GM18951 (cell line): ENCODE measurements around the gene MRPL43.

ENCODE experiments used
- POLR2A ChIP-seq: IDR thresholded peaks from 4 replicates; pipeline ENCODE4 v1.6.1; 2011; ENCODE audit warnings: mild to moderate bottlenecking; ENCODE audit not compliant: insufficient read length, insufficient read depth; ENCODE audit errors: extremely low read depth
- in situ Hi-C: fragments of 300-500 bp; cut with MboI; formaldehyde crosslinking; loops from one replicate; pipeline ENCODE4 v1.12.0; 2022; ENCODE audit warnings: low sequenced_read_pairs, mixed read lengths, inconsistent platforms; ENCODE audit not compliant: unreplicated experiment

The MRPL43 gene

DNA sequence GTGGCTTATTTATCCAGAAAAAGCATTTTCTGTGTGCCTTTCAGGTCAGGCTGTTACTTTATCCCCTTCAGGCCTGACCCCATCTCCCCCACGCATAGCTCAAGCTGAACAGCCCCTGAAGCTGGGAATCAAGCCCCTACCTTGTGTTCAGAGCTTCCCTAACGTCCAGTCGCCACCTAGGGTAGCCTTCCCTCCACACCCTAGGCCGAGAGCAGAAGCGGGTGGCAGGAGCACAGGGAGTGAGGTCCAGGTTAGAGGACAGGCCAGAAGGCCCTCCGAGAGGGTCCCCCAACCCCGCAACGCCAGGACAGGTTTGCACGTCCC, 18.5 kb downstream of the MRPL43 start:
- TF ChIP-seq POLR2A: no peak
- in situ Hi-C loops: no loop called here

DNA sequence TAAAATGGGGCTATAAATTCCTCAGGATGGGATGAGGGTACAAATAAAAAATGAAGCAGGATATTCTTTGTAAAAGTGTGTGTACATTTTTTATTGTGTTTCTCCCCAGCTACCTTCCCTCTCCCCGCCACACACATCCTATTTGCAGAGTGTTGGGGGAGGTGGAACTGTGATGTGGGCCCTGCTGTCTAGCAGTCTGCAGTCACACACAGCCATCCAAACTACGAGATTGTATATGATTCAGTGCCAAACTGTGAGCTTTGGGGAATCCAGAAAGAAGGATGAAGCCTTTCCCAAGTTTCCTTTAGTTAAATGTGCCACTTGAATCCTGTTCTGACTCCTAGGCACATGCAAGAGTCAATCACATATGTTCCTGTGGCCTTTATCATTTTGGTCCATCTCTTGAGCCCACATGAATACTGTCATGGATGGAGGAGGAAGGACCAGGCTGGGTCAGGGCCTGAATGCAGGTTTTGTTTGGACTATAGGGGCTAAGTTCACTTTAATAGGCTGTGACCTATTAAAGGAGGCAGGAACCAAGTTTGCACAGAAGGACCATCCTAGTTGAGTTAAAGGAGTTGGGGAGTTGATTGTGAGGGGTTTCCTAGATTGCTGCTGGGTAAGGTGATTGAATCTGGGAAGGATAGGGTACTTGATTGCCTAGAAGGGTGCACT, 19.1 kb downstream of the MRPL43 start:
- in situ Hi-C loops: no loop called here
- TF ChIP-seq POLR2A: no peak

DNA sequence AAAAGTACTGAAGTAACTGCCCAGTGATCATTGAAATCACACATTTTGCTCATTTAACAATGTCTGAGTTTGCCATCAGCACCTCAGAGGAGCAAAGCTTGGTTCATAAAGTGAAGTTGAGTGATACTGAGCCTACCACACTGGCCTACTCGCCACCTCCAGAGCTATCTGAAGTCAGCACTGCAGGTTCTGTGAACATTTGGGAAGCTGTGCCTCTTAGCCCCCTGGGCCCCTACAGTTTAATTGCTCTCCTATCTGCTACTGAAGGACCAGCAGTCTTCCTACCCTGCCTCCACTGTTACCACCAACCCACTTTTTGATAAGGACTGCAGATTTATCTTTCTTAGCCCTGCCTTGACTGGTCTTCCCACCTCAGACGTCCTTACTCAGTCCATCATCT, 20.0 kb downstream of the MRPL43 start:
- in situ Hi-C loops: no loop called here
- TF ChIP-seq POLR2A: no peak

DNA sequence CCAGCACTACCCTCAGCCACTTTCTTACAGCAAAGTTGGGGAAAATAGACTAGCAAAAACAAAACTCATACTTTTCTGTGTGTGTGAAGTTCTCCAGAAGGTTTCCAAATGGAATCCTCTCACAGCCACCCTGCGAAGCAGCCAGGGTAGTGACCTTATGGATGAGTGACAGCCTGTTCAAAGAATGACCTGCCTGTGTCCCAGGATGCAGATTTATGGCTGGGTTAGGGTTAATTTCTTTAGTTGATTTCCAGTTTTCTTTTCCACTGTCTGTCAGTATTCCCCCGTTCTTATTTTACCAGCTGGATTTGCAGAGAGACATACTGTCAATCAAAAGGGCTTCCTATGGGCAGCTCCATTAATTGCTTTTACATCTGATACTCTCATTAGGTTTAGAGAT, 20.4 kb downstream of the MRPL43 start:
- TF ChIP-seq POLR2A: no peak
- in situ Hi-C loops: no loop called here

DNA sequence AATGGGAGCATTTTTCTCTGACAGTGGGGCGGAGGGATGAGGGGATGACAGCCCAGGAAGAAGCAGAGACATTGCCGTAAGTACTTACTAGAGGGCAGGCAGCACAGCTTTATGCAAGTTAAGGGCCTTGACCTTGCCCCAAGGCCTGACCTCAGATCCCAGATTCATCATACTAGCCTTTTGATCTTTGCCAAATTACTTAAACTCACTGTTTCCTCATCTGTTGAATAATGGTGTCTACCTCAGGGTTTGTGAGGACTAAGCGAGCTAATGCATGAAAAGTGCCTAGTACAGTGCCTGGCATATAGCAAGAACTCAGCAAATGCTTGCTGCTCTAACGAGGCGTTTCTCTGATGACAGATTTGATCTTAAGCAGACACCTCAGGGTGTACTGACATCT, 21.5 kb downstream of the MRPL43 start:
- TF ChIP-seq POLR2A: no peak
- in situ Hi-C loops: no loop called here

DNA sequence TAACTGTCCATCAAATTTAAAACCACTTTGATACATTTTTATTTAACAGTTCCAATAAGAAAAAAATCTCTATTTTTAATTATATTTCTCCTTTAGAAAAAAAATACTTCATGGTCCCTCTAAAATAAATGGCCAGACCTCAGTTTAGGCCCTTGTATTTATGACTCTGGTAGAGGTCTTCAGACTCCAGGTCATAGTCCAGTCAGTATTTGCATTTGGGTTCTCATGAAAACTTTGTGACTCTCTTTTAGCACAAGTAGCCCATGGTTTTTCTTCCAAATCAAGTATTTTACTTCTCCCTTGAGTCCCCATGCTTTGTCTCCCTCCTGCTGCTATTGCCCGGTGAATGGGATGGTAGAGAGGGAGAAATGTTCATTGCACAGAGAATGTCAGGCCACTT, 23.5 kb downstream of the MRPL43 start:
- in situ Hi-C loops: no loop called here
- TF ChIP-seq POLR2A: no peak

DNA sequence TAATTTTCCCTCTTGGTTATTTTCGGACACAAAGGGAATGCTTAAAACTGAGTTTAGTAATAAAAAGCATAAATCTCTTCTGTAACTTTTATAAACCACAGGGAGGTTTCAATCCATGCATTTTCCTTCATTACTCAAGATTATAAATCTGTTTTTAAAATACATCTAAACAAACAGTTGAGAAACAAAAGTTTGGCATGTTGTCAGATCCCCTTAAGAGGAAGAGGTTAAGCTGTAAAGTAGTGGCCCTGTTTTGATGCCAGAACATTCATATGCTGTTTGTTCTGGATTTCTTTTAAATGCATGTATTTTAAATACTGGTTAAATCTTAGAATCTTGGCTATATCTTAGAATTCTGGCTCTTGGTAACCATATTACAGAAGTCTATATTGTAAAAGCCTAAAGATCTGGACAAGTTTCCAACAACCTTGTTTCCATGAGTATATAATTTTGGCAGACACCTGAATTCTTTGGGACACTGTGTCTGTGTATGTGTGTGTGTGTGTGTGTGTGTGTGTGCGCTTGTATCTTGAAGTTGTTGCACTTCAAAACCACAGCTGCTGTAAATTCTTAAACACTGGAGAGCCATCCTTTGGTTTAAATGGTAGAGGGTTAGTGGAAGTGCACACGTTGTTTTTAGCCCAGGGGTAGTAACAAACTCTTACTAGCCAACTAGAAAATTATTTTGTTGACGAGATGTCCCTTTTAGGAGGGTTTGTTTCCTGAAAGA, 24.8 kb downstream of the MRPL43 start:
- in situ Hi-C loops: no loop called here
- TF ChIP-seq POLR2A: no peak

DNA sequence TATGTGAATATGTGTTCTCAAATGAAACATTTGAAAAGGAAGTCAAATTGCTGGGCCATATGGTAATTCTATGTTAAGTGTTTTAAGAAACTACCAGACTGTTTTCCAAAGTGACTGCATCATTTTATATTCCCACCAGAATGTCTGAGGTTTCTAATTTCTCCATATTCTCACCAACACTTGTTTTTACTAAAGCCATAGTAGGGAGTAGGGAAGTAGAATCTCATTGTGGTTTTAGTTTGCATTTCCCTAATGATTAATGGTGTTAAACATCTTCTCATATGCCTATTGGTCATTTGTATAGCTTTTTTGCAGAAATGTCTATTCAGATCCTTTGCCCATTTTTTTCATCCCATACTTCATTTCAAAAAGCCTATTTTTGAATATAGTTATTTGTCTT, 27.0 kb downstream of the MRPL43 start:
- in situ Hi-C loops: no loop called here
- no peak for TF ChIP-seq POLR2A

DNA sequence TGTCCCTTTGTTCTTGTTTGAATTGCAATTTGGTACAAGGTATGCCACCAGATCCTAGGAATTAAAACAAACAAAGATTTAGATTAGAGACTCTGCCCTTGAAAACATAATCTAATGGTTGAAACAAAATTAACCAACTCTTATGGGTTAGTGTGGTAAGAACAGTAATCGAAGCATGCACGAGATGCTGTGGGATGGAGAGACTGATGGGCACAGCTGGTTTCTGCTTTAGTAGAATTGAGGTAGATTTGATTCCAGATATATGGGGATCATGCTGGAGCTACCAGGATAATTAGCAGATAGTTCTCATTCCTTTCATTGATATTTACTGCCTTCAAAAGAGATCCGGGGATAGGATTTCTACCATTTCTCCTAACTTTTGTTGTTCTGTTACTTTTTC, 38.4 kb downstream of the MRPL43 start:
- in situ Hi-C loops: no loop called here
- TF ChIP-seq POLR2A: no peak

DNA sequence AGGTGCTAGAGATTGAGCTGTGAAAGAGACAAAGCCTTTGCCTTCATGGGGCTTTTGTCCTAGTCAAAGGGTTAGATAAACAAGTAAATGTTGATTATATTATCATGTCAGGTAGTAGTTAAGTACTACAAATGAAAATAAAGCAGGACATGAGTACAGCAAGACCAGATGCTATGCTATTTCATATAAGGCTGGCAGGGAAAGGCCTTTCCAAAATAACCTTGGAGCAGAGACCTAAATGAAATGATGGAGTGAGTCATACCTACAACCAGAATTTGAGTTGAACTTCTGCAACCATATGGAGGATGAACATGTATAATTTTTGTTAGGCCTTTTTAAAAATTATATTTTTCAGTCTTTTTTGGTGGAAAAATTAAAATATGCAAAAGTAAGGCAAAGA, 41.5 kb downstream of the MRPL43 start:
- TF ChIP-seq POLR2A: no peak
- in situ Hi-C loops: no loop called here

DNA sequence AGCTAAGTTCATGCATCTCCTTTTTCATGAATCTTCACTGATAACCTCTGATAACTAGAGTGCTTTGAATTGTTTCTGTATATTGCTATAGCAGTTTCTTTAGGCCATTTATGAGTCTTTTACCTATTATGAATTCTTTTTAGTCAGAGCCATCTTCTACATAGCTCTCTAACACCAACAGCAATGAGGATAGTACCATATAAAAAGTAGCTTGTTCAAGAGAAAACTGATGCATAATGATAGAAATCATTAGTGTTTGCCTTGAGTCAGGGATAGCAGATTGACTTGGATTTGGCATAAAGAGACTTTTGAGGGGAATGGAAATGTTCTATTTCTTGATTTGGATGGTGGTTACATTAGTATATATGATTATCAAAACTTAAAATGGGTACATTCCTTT, 43.8 kb downstream of the MRPL43 start:
- in situ Hi-C loops: no loop called here

DNA sequence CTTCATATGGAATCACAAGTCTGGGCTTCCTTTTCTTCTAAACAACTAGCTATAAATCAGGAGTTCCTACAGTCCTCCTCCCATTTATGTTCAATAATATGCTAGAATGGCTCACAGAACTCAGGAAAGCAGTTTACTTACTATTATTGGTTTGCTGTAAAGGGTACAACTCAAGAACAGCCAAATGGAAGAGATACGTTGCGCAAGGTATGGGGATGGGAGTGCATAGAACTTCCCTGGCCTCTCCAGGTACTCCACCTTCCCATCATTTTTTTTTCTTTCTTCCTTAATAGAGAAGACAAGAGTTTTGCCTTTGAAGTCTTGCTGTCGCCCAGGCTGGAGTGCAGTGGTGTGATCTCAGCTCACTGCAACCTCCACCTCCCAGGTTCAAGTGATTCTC, 45.1 kb downstream of the MRPL43 start:
- no peak for TF ChIP-seq POLR2A
- in situ Hi-C loops: no loop called here

More for the DNA sequence above, 43.8 kb downstream of the MRPL43 start:
- no peak for TF ChIP-seq POLR2A

DNA sequence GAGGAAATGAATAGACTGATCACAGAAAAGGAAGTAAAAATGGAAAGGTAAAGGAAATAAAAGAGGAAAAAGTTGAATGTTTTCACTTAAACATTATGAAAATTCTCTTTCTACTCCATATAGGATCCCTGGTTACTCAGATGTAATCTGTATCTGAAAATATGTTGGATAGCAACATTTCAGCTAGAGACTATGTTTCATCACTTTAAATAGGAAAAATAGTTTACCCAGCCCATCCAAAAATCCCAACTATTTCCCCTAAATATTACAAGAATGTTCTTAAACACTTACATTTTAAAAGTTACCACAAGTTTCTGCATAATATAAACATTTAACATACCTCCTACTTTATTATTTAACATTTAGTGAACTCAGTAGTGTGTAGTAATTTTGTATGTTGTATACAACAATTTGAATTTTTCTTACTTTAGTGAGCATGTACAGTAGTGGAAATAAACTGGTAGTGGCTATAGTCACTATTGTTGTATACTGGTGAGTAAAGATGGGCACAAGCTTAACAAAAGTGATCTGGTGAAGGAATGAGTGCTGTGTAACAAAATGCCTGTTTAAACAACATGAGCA, 47.4 kb downstream of the MRPL43 start:
- in situ Hi-C loops: no loop called here
- no peak for TF ChIP-seq POLR2A
